Fibroblast of pulmonary artery (primary cell): ENCODE data around the gene PPM1A.
A peak's percentile ranks its signal among the peaks of the same experiment; 100 is the strongest.

ENCODE experiments used
- DNase-seq: peaks from one replicate; pipeline ENCODE4 v3.0.0-alpha.2; 2010; ENCODE audit warnings: low read depth
- H3K4me3 ChIP-seq: replicated peaks from 2 replicates; pipeline ENCODE4 v1.5.1; 2011; ENCODE audit warnings: low read depth, mild to moderate bottlenecking, control low read depth, low read length, moderate library complexity
- CTCF ChIP-seq: IDR thresholded peaks from 2 replicates; pipeline ENCODE4 v1.5.1; 2011; ENCODE audit warnings: mild to moderate bottlenecking, control low read depth, low read length, inconsistent platforms; ENCODE audit errors: missing control alignments

Gene PPM1A

GRCh38 chr14:60301685-60302084 lies 52.7 kb downstream of the PPM1A start:
- TF ChIP-seq CTCF = no peak
- no peak for DNase-seq
- H3K4me3 ChIP-seq = no peak overlapping the region

- DNase-seq = no peak
- TF ChIP-seq CTCF = no peak
- H3K4me3 ChIP-seq = no peak overlapping the region
Observed at GRCh38 chr14:60302663-60303062, 53.6 kb downstream of the PPM1A start.

GRCh38 chr14:60303745-60304144 lies 54.7 kb downstream of the PPM1A start:
- TF ChIP-seq CTCF = no peak
- DNase-seq = no peak
- no peak overlapping the region for H3K4me3 ChIP-seq

- no peak for DNase-seq
- no peak for TF ChIP-seq CTCF
- no peak overlapping the region for H3K4me3 ChIP-seq
Observed at GRCh38 chr14:60304509-60304908, 55.5 kb downstream of the PPM1A start.

- no peak for TF ChIP-seq CTCF
- no peak overlapping the region for H3K4me3 ChIP-seq
- DNase-seq = no peak
Observed at GRCh38 chr14:60309867-60310552, 61.0 kb downstream of the PPM1A start.

- DNase-seq = peak; percentile 52
- TF ChIP-seq CTCF = no peak
- H3K4me3 ChIP-seq = no peak overlapping the region
Observed at GRCh38 chr14:60311417-60311816, 62.4 kb downstream of the PPM1A start.

GRCh38 chr14:60313093-60313492 lies 64.1 kb downstream of the PPM1A start:
- DNase-seq = peak; percentile 18
- no peak overlapping the region for H3K4me3 ChIP-seq
- TF ChIP-seq CTCF = no peak
